IMR-90 (cell line): Measurements from ENCODE around the gene RAB26. TPM values are rescaled to one million over a fixed set of nuclear protein-coding genes. Genes with fewer than 3 reads are reported as not detected.

Experiments used
- ATAC-seq: fragments of 200-7000 bp; cut with Tn5 transposase; 2 replicates; pipeline ENCODE4 v1.9.1; 2020; ENCODE audit warnings: low read depth, mild to moderate bottlenecking, moderate library complexity
- BruUV-seq: library from RNA; stranded (reverse); fragments of 400-500 nt; replicated peaks from 2 replicates; lab custom pipeline; 2021; lab: Mats Ljungman, UMichigan
- CTCF ChIA-PET: fragments of 300-600 bp; formaldehyde crosslinking; extraction: SDS; loops from one replicate; lab custom pipeline; 2021; ENCODE audit warnings: antibody characterized with exemption; lab: Yijun Ruan, JAX
- POLR2A ChIA-PET: fragments of 300-600 bp; sonication (Branson Sonifier 250); formaldehyde crosslinking; loops from one replicate; lab custom pipeline; 2022; ENCODE audit warnings: antibody characterized with exemption; ENCODE audit not compliant: unreplicated experiment; lab: Charles Lee
- DNase-seq: peaks from one replicate; pipeline ENCODE4 v3.0.0; 2013
- H2AFZ ChIP-seq: replicated peaks from 2 replicates; pipeline ENCODE3; 2013; ENCODE audit warnings: low read length, mild to moderate bottlenecking; ENCODE audit not compliant: poor library complexity
- H2AK5ac ChIP-seq: 2 replicates; pipeline ENCODE4 v1.6.1; 2013; ENCODE audit warnings: low read depth, low read length, inconsistent platforms
- H2AK9ac ChIP-seq: replicated peaks from 2 replicates; pipeline ENCODE3; 2013; ENCODE audit warnings: mild to moderate bottlenecking, low read depth, low read length, moderate library complexity; ENCODE audit not compliant: poor library complexity
- H2BK120ac ChIP-seq: 2 replicates; pipeline ENCODE4 v1.6.1; 2013; ENCODE audit warnings: low read depth, low read length, inconsistent platforms
- H2BK15ac ChIP-seq: 3 replicates; pipeline ENCODE4 v1.6.1; 2013; ENCODE audit warnings: low read depth, low read length, inconsistent platforms
- H2BK20ac ChIP-seq: 2 replicates; pipeline ENCODE4 v1.6.1; 2013; ENCODE audit warnings: low read depth, mild to moderate bottlenecking, inconsistent platforms, low read length, moderate library complexity
- H2BK5ac ChIP-seq: 2 replicates; pipeline ENCODE4 v1.6.1; 2013; ENCODE audit warnings: mild to moderate bottlenecking, low read depth, low read length, inconsistent platforms; ENCODE audit not compliant: poor library complexity, severe bottlenecking
- H3K14ac ChIP-seq: replicated peaks from 2 replicates; pipeline ENCODE4 v1.6.1; 2013; ENCODE audit warnings: low read depth, low read length, inconsistent platforms
- H3K18ac ChIP-seq: 2 replicates; pipeline ENCODE4 v1.6.1; 2013; ENCODE audit warnings: low read depth, low read length, control low read depth
- H3K23ac ChIP-seq: 2 replicates; pipeline ENCODE4 v1.6.1; 2013; ENCODE audit warnings: low read depth, low read length, inconsistent platforms
- H3K27ac ChIP-seq: 2 replicates; pipeline ENCODE4 v1.5.1; 2013; ENCODE audit warnings: mild to moderate bottlenecking, control low read depth, low read length; ENCODE audit not compliant: insufficient read depth
- H3K27me3 ChIP-seq: 2 replicates; pipeline ENCODE4 v1.6.1; 2013; ENCODE audit warnings: low read length; ENCODE audit not compliant: control insufficient read depth, insufficient read depth
- H3K36me3 ChIP-seq: 2 replicates; pipeline ENCODE4 v1.6.1; 2013; ENCODE audit warnings: low read length, mixed read lengths; ENCODE audit not compliant: control insufficient read depth, insufficient read depth
- H3K4ac ChIP-seq: 2 replicates; pipeline ENCODE4 v1.6.1; 2013; ENCODE audit warnings: low read depth, low read length, inconsistent platforms
- H3K4me1 ChIP-seq: 2 replicates; pipeline ENCODE4 v1.6.1; 2013; ENCODE audit warnings: low read length, mixed read lengths; ENCODE audit not compliant: control insufficient read depth, insufficient read depth
- H3K4me2 ChIP-seq: 2 replicates; pipeline ENCODE4 v1.6.1; 2013; ENCODE audit warnings: low read depth, mild to moderate bottlenecking, control low read depth, low read length, moderate library complexity
- H3K4me3 ChIP-seq: 2 replicates; pipeline ENCODE4 v1.5.1; 2013; ENCODE audit warnings: low read depth, mild to moderate bottlenecking, control low read depth, low read length, moderate library complexity; ENCODE audit not compliant: insufficient read depth
- H3K56ac ChIP-seq: 2 replicates; pipeline ENCODE4 v1.6.1; 2013; ENCODE audit warnings: low read length, inconsistent platforms; ENCODE audit not compliant: insufficient read depth; ENCODE audit errors: extremely low read depth
- H3K79me1 ChIP-seq, 2 experiments: 2 replicates each; pipeline ENCODE4 v1.6.1; 2013; ENCODE audit warnings: low read length in 2 of 2, inconsistent platforms in 1 of 2, low read depth in 1 of 2
- H3K9ac ChIP-seq: 2 replicates; pipeline ENCODE4 v1.6.1; 2013; ENCODE audit warnings: low read depth, low read length, control low read depth
- H3K9me1 ChIP-seq: 2 replicates; pipeline ENCODE4 v1.6.1; 2013; ENCODE audit warnings: low read length, inconsistent platforms; ENCODE audit not compliant: insufficient read depth
- H3K9me3 ChIP-seq: 2 replicates; pipeline ENCODE4 v1.6.1; 2013; ENCODE audit warnings: low read length; ENCODE audit not compliant: control insufficient read depth, insufficient read depth
- H4K20me1 ChIP-seq: 2 replicates; pipeline ENCODE4 v1.6.1; 2013; ENCODE audit warnings: low read length, inconsistent platforms; ENCODE audit not compliant: insufficient read depth
- H4K5ac ChIP-seq: 2 replicates; pipeline ENCODE4 v1.6.1; 2013; ENCODE audit warnings: mild to moderate bottlenecking, low read depth, low read length, control low read depth
- H4K8ac ChIP-seq, 2 experiments: 2 replicates each; pipeline ENCODE4 v1.6.1; 2013; ENCODE audit warnings: low read depth in 2 of 2, low read length in 2 of 2, control low read depth in 1 of 2, inconsistent platforms in 1 of 2
- H4K91ac ChIP-seq: 2 replicates; pipeline ENCODE4 v1.6.1; 2013; ENCODE audit warnings: low read depth, low read length, inconsistent platforms; ENCODE audit not compliant: insufficient read depth
- BHLHE40 ChIP-seq: fragments of 150-350 bp; IDR thresholded peaks from 2 replicates; pipeline ENCODE4 v1.6.1; 2016; ENCODE audit warnings: mild to moderate bottlenecking, low read depth, low read length
- CEBPB ChIP-seq: IDR thresholded peaks from 2 replicates; pipeline ENCODE4 v1.6.1; 2012; ENCODE audit warnings: low read depth, low read length, improper control_type of control experiment
- CHD1 ChIP-seq: IDR thresholded peaks from 2 replicates; pipeline ENCODE4 v1.6.1; 2012; ENCODE audit warnings: low read depth, low read length, improper control_type of control experiment
- FOS ChIP-seq: fragments of 150-350 bp; IDR thresholded peaks from 2 replicates; pipeline ENCODE4 v1.6.1; 2016; ENCODE audit warnings: low read depth, low read length
- MAFK ChIP-seq: IDR thresholded peaks from 2 replicates; pipeline ENCODE4 v1.6.1; 2012; ENCODE audit warnings: low read depth, low read length, improper control_type of control experiment
- MAZ ChIP-seq: IDR thresholded peaks from 2 replicates; pipeline ENCODE4 v1.6.1; 2012; ENCODE audit warnings: low read depth, mild to moderate bottlenecking, low read length, improper control_type of control experiment, moderate library complexity, borderline replicate concordance
- MXI1 ChIP-seq: IDR thresholded peaks from 2 replicates; pipeline ENCODE4 v1.6.1; 2012; ENCODE audit warnings: low read depth, mild to moderate bottlenecking, low read length, moderate library complexity, borderline replicate concordance
- NFE2L2 ChIP-seq: fragments of 150-350 bp; IDR thresholded peaks from 2 replicates; pipeline ENCODE4 v1.6.1; 2016; ENCODE audit warnings: low read depth, mild to moderate bottlenecking, low read length
- POLR2A ChIP-seq: IDR thresholded peaks from 2 replicates; pipeline ENCODE4 v1.6.1; 2012; ENCODE audit warnings: mild to moderate bottlenecking, low read depth, low read length
- RCOR1 ChIP-seq: IDR thresholded peaks from 2 replicates; pipeline ENCODE4 v1.6.1; 2012; ENCODE audit warnings: mild to moderate bottlenecking, low read length, improper control_type of control experiment; ENCODE audit not compliant: insufficient replicate concordance
- RFX5 ChIP-seq: IDR thresholded peaks from 2 replicates; pipeline ENCODE4 v1.8.0; 2012; ENCODE audit warnings: low read depth, mild to moderate bottlenecking, low read length, moderate library complexity
- WGBS, 2 experiments: methylation state at CpG; one replicate each; pipeline versions ENCODE4 v1.1.5 to v1.1.7; 2013; ENCODE audit warnings: missing lambda C conversion rate in 2 of 2; ENCODE audit not compliant: insufficient read length in 1 of 2; ENCODE audit errors: extremely low coverage in 2 of 2; 5-methylcytosine and 5-hydroxymethylcytosine counted together
- dilution Hi-C: fragments of 300-500 bp; cut with HindIII; formaldehyde crosslinking; loops from one replicate; pipeline ENCODE4 v1.14.3; 2018; ENCODE audit warnings: low sequenced_read_pairs; ENCODE audit not compliant: unreplicated experiment
- in situ Hi-C: fragments of 300-500 bp; cut with MboI; formaldehyde crosslinking; loops from 3 replicates; pipeline ENCODE4 v1.14.3; 2019; ENCODE audit warnings: low sequenced_read_pairs, inconsistent platforms, mixed read lengths
- intact Hi-C: fragments of 100-400 bp; cut with micrococcal nuclease; formaldehyde crosslinking; loops from 2 replicates; pipeline ENCODE4 v1.10.0; 2022
- polyA plus RNA-seq, 3 experiments: library from polyadenylated mRNA; depleted of rRNA; stranded (reverse); fragments of >200 nt; gene quantifications; 2 replicates each; pipeline ENCODE4 v1.2.3, GENCODE V29; 2012; ENCODE audit warnings: low replicate concordance in 1 of 3
- total RNA-seq: library from RNA; depleted of rRNA; stranded (reverse); fragments of >200 nt; gene quantifications from 2 replicates; pipeline ENCODE4 v1.2.3, GENCODE V29; 2012
- TF ChIP-seq, protein P1 (sequence below): fragments of 150-350 bp; IDR thresholded peaks from 2 replicates; pipeline ENCODE4 v1.6.1; 2017; ENCODE audit warnings: mild to moderate bottlenecking, antibody characterized with exemption, low read length, low read depth
- TF ChIP-seq, protein P2 (sequence below): fragments of 150-350 bp; IDR thresholded peaks from 2 replicates; pipeline ENCODE4 v1.6.1; 2016; ENCODE audit warnings: low read depth, mild to moderate bottlenecking, low read length, moderate library complexity, borderline replicate concordance
- TF ChIP-seq, protein P3 (sequence below): conservative IDR thresholded peaks from 2 replicates; pipeline ENCODE4 v1.5.1; 2012; ENCODE audit warnings: mild to moderate bottlenecking, low read depth, low read length, improper control_type of control experiment

RAB26 gene
- total and polyA plus RNA-seq, 2 of the 4 experiments (the other 2 are of a cell fraction), result 1.1 to 4.5 TPM

DNA sequence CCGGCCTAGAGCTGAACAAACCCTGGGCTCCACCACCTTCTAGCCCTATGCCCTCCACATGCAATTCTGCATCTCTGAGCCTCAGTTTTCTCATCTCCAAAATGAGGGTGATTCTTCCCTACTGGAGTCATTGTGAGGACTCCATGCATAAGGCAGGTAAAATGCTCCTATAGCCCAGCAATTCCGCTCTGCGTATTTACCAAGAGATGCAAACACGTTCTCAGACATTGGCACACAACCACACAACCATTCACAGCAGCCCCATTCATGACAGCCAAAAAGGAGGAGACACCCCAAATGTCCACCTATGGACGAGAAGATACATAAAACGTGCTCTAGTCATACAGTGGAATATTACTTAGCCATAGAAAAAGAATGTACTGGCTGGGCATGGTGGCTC lies 51.9 kb downstream of the RAB26 start:
- WGBS, 2 experiments, result 81% methylated on average over 3 of the region's 6 CpGs; no CpG with 5 or more reads in 1 of the 2 experiments

More for the DNA sequence above, 51.9 kb downstream of the RAB26 start:
- no peak overlapping the region for H3K4me2 ChIP-seq
- no peak for ATAC-seq
- H3K36me3 ChIP-seq, result no peaks in the 10 kb centered on the region
- H2AK5ac ChIP-seq, result no peak overlapping the region
- TF ChIP-seq, protein P1, sequence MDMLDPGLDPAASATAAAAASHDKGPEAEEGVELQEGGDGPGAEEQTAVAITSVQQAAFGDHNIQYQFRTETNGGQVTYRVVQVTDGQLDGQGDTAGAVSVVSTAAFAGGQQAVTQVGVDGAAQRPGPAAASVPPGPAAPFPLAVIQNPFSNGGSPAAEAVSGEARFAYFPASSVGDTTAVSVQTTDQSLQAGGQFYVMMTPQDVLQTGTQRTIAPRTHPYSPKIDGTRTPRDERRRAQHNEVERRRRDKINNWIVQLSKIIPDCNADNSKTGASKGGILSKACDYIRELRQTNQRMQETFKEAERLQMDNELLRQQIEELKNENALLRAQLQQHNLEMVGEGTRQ, result no peak
- TF ChIP-seq CEBPB (no peak), RCOR1 (no peak), CHD1 (no peak), MXI1 (no peak), FOS (no peak), POLR2A (no peak), MAZ (no peak), MAFK (no peak), RFX5 (no peak), BHLHE40 (no peak), NFE2L2 (no peak)
- TF ChIP-seq, protein P2, sequence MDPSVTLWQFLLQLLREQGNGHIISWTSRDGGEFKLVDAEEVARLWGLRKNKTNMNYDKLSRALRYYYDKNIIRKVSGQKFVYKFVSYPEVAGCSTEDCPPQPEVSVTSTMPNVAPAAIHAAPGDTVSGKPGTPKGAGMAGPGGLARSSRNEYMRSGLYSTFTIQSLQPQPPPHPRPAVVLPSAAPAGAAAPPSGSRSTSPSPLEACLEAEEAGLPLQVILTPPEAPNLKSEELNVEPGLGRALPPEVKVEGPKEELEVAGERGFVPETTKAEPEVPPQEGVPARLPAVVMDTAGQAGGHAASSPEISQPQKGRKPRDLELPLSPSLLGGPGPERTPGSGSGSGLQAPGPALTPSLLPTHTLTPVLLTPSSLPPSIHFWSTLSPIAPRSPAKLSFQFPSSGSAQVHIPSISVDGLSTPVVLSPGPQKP, result no peak
- TF ChIP-seq, protein P3, sequence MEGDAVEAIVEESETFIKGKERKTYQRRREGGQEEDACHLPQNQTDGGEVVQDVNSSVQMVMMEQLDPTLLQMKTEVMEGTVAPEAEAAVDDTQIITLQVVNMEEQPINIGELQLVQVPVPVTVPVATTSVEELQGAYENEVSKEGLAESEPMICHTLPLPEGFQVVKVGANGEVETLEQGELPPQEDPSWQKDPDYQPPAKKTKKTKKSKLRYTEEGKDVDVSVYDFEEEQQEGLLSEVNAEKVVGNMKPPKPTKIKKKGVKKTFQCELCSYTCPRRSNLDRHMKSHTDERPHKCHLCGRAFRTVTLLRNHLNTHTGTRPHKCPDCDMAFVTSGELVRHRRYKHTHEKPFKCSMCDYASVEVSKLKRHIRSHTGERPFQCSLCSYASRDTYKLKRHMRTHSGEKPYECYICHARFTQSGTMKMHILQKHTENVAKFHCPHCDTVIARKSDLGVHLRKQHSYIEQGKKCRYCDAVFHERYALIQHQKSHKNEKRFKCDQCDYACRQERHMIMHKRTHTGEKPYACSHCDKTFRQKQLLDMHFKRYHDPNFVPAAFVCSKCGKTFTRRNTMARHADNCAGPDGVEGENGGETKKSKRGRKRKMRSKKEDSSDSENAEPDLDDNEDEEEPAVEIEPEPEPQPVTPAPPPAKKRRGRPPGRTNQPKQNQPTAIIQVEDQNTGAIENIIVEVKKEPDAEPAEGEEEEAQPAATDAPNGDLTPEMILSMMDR, result no peak
- H3K4me3 ChIP-seq, result no peak overlapping the region
- H2AFZ ChIP-seq, result no peak overlapping the region
- dilution Hi-C loops, result no loop called here
- no peak overlapping the region for H2BK5ac ChIP-seq
- H4K5ac ChIP-seq, result no peak overlapping the region
- H3K18ac ChIP-seq, result no peak overlapping the region
- no peak overlapping the region for H3K14ac ChIP-seq
- H4K91ac ChIP-seq, result no peak overlapping the region
- no peaks in the 10 kb centered on the region; the same call in 1 of the 2 replicates for H4K20me1 ChIP-seq
- H2BK20ac ChIP-seq, result no peak overlapping the region
- no peaks in the 10 kb centered on the region for H3K9me3 ChIP-seq
- H2AK9ac ChIP-seq, result no peak overlapping the region
- no peak overlapping the region for H3K4ac ChIP-seq
- H3K79me1 ChIP-seq, result peaks cover 0 to 4% of the 10 kb centered on the region in 2 experiments; a peak in 1 of 4 replicates
- H3K27me3 ChIP-seq, result peaks cover 47% of the 10 kb centered on the region
- 0 out of 2 replicates have a peak, but pooled peaks cover 2% of the 10 kb centered on the region for H3K4me1 ChIP-seq
- BruUV-seq, result no TSS peak
- intact Hi-C loops, result no loop called here
- POLR2A ChIA-PET, result no interaction called here
- in situ Hi-C loops, result no loop called here
- no peak overlapping the region for H2BK15ac ChIP-seq
- peaks cover 3% of the 10 kb centered on the region; the same call in 1 of the 2 replicates for H3K9me1 ChIP-seq
- H3K9ac ChIP-seq, result no peak overlapping the region
- no peak for DNase-seq
- H4K8ac ChIP-seq, result no peak overlapping the region
- CTCF ChIA-PET, result no interaction called here
- no peak overlapping the region for H3K27ac ChIP-seq
- H3K56ac ChIP-seq, result no peak overlapping the region
- no peak overlapping the region for H2BK120ac ChIP-seq
- H3K23ac ChIP-seq, result no peak overlapping the region; the same call in 1 of the 2 replicates
